ENCODE data around the gene SUPT6H.
A peak's percentile ranks its signal among the peaks of the same experiment; 100 is the strongest.

The SUPT6H gene

GRCh38 chr17:28661635-28662526 is at the start of gene SUPT6H, which contains the start of gene SDF2:
Gene SUPT6H, plus strand, starts transcription at chr17:28662205. Its CDS starts 11,197 bp downstream, at chr17:28673402.
Gene SDF2, minus strand, starts transcription at chr17:28661906. Its CDS starts 30 bp downstream, at chr17:28661876.
- peak; percentile 86 to 92 for DNase-seq (ENCODE audit: extremely low read depth in 1 of 2, low read depth in 1 of 2)

- no peak for DNase-seq (ENCODE audit: extremely low read depth in 1 of 2, low read depth in 1 of 2)
These were observed 49.5 kb upstream of the SUPT6H start for GRCh38 chr17:28612531-28612930.

GRCh38 chr17:28612936-28613872 is 48.8 kb upstream of the SUPT6H start:
- no peak for DNase-seq (ENCODE audit: extremely low read depth in 1 of 2, low read depth in 1 of 2)

- DNase-seq (ENCODE audit: extremely low read depth in 1 of 2, low read depth in 1 of 2): no peak
These were observed 48.0 kb upstream of the SUPT6H start, which contains the start of gene RSKR for GRCh38 chr17:28613931-28614381. Gene RSKR, minus strand, starts transcription at chr17:28614185. Its CDS starts 24 bp downstream, at chr17:28614161.

GRCh38 chr17:28615260-28615940 is 46.6 kb upstream of the SUPT6H start:
- DNase-seq (ENCODE audit: extremely low read depth in 1 of 2, low read depth in 1 of 2): no peak

- DNase-seq (ENCODE audit: extremely low read depth in 1 of 2, low read depth in 1 of 2): no peak
These were observed 45.7 kb upstream of the SUPT6H start for GRCh38 chr17:28616281-28616680.

GRCh38 chr17:28618464-28618863 is 43.5 kb upstream of the SUPT6H start:
- DNase-seq (ENCODE audit: extremely low read depth in 1 of 2, low read depth in 1 of 2): no peak

- no peak for DNase-seq (ENCODE audit: extremely low read depth in 1 of 2, low read depth in 1 of 2)
These were observed 42.0 kb upstream of the SUPT6H start for GRCh38 chr17:28620010-28620409.

- DNase-seq (ENCODE audit: extremely low read depth in 1 of 2, low read depth in 1 of 2): no peak
These were observed 39.8 kb upstream of the SUPT6H start for GRCh38 chr17:28622186-28622585.

GRCh38 chr17:28623696-28624095 is 38.3 kb upstream of the SUPT6H start:
- no peak for DNase-seq (ENCODE audit: extremely low read depth in 1 of 2, low read depth in 1 of 2)

- no peak for DNase-seq (ENCODE audit: extremely low read depth in 1 of 2, low read depth in 1 of 2)
These were observed 37.9 kb upstream of the SUPT6H start for GRCh38 chr17:28624148-28624547.

GRCh38 chr17:28626818-28627217 is 35.2 kb upstream of the SUPT6H start:
- no peak for DNase-seq (ENCODE audit: extremely low read depth in 1 of 2, low read depth in 1 of 2)

GRCh38 chr17:28634206-28634865 is 27.7 kb upstream of the SUPT6H start:
- no peak for DNase-seq (ENCODE audit: extremely low read depth in 1 of 2, low read depth in 1 of 2)

- DNase-seq (ENCODE audit: extremely low read depth in 1 of 2, low read depth in 1 of 2): no peak
These were observed 26.5 kb upstream of the SUPT6H start for GRCh38 chr17:28635506-28635905.

GRCh38 chr17:28641579-28641978 is 20.4 kb upstream of the SUPT6H start:
- no peak for DNase-seq (ENCODE audit: extremely low read depth in 1 of 2, low read depth in 1 of 2)

- DNase-seq (ENCODE audit: extremely low read depth in 1 of 2, low read depth in 1 of 2): peak in 1 of 2 donors; percentile 2
These were observed 17.8 kb upstream of the SUPT6H start for GRCh38 chr17:28643983-28644786.

- DNase-seq (ENCODE audit: extremely low read depth in 1 of 2, low read depth in 1 of 2): peak; percentile 95 to 96
These were observed 17.0 kb upstream of the SUPT6H start, which contains the start of gene BLTP2 for GRCh38 chr17:28644787-28645575. Gene BLTP2, minus strand, starts transcription at chr17:28645158. Its CDS starts 102 bp downstream, at chr17:28645056.

- no peak for DNase-seq (ENCODE audit: extremely low read depth in 1 of 2, low read depth in 1 of 2)
These were observed 16.4 kb upstream of the SUPT6H start for GRCh38 chr17:28645576-28645939.

All from stimulated activated CD8-positive, alpha-beta memory T cell treated with anti-CD3 and anti-CD28 coated beads, Interleukin-7, amount 100 ng/mL, for 48 hours (primary cell).